Cortex of kidney (tissue), 1 donor: ENCODE results near the gene MYOM1.

ENCODE experiments used
- DNase-seq: peaks from one replicate; lab custom pipeline; 2025; lab: John Stamatoyannopoulos, UW

Gene MYOM1

GRCh38 chr18:3184275-3184963, 35.3 kb downstream of the MYOM1 start:
- no peak for DNase-seq

- no peak for DNase-seq
These were observed 36.6 kb downstream of the MYOM1 start for GRCh38 chr18:3183103-3183717.

GRCh38 chr18:3180325-3180724, 39.4 kb downstream of the MYOM1 start:
- no peak for DNase-seq

GRCh38 chr18:3179430-3180089, 40.2 kb downstream of the MYOM1 start:
- no peak for DNase-seq

GRCh38 chr18:3177902-3178687, 41.7 kb downstream of the MYOM1 start:
- DNase-seq, result no peak

GRCh38 chr18:3175195-3175758, 44.5 kb downstream of the MYOM1 start:
- no peak for DNase-seq

- no peak for DNase-seq
These were observed 47.7 kb downstream of the MYOM1 start for GRCh38 chr18:3172097-3172496.

- no peak for DNase-seq
These were observed 48.1 kb downstream of the MYOM1 start for GRCh38 chr18:3171631-3172030.

- no peak for DNase-seq
These were observed 49.2 kb downstream of the MYOM1 start for GRCh38 chr18:3170441-3171161.

- no peak for DNase-seq
These were observed 55.4 kb downstream of the MYOM1 start for GRCh38 chr18:3164381-3164780.

- no peak for DNase-seq
These were observed 55.8 kb downstream of the MYOM1 start for GRCh38 chr18:3163968-3164367.

GRCh38 chr18:3162181-3162580, 57.6 kb downstream of the MYOM1 start:
- DNase-seq, result no peak

GRCh38 chr18:3159830-3160229, 59.9 kb downstream of the MYOM1 start:
- no peak for DNase-seq

- DNase-seq, result no peak
These were observed 62.2 kb downstream of the MYOM1 start for GRCh38 chr18:3157606-3158005.

GRCh38 chr18:3157086-3157485, 62.7 kb downstream of the MYOM1 start:
- no peak for DNase-seq

- no peak for DNase-seq
These were observed 63.5 kb downstream of the MYOM1 start for GRCh38 chr18:3156325-3156640.

- DNase-seq, result no peak
These were observed 65.6 kb downstream of the MYOM1 start for GRCh38 chr18:3154214-3154613.

GRCh38 chr18:3153107-3153704, 66.6 kb downstream of the MYOM1 start:
- no peak for DNase-seq

GRCh38 chr18:3152294-3152693, 67.5 kb downstream of the MYOM1 start:
- no peak for DNase-seq

- DNase-seq, result no peak
These were observed 68.1 kb downstream of the MYOM1 start for GRCh38 chr18:3151399-3152264.
